H1 (cell line): ENCODE measurements around the gene ZSWIM6. TPM values are rescaled to one million over a fixed set of nuclear protein-coding genes. Genes with fewer than 3 reads are reported as not detected.

Experiments
- CTCF ChIA-PET: fragments of 300-600 bp; sonication (Branson Sonifier 250); formaldehyde crosslinking; loops from one replicate; lab custom pipeline; 2021; ENCODE audit not compliant: partially characterized antibody; lab: Charles Lee
- POLR2A ChIA-PET: fragments of 300-600 bp; sonication (Branson Sonifier 250); formaldehyde crosslinking; loops from one replicate; lab custom pipeline; 2021; ENCODE audit warnings: inconsistent platforms; ENCODE audit not compliant: partially characterized antibody; lab: Charles Lee
- DNase-seq, 2 experiments: peaks; one replicate each; pipeline versions ENCODE4 v3.0.0 to v3.0.0-alpha.2; 2010 to 2022; ENCODE audit warnings: low spot score in 2 of 2, low read depth in 1 of 2, mixed read lengths in 1 of 2
- FAIRE-seq: peaks from 2 replicates; lab custom pipeline; 2011; peaks lifted over from hg19 to GRCh38; lab: Jason Lieb, UNC
- H2AFZ ChIP-seq: 2 replicates; pipeline ENCODE4 v1.8.1; 2012; ENCODE audit warnings: low read length, inconsistent platforms
- H2AK5ac ChIP-seq: 2 replicates; pipeline ENCODE4 v1.6.1; 2013; ENCODE audit warnings: low read depth, low read length
- H2BK120ac ChIP-seq: replicated peaks from 2 replicates; pipeline ENCODE3; 2013; ENCODE audit warnings: low read depth, low read length, inconsistent platforms
- H2BK12ac ChIP-seq: 2 replicates; pipeline ENCODE4 v1.6.1; 2013; ENCODE audit warnings: low read depth, low read length
- H2BK15ac ChIP-seq: 2 replicates; pipeline ENCODE4 v1.6.1; 2013; ENCODE audit warnings: low read length
- H2BK20ac ChIP-seq: 2 replicates; pipeline ENCODE4 v1.6.1; 2013; ENCODE audit warnings: low read length
- H2BK5ac ChIP-seq: 2 replicates; pipeline ENCODE4 v1.6.1; 2013; ENCODE audit warnings: low read depth, low read length
- H3K14ac ChIP-seq: 2 replicates; pipeline ENCODE4 v1.6.1; 2013; ENCODE audit warnings: inconsistent platforms; ENCODE audit not compliant: insufficient read length
- H3K18ac ChIP-seq: 2 replicates; pipeline ENCODE4 v1.6.1; 2013; ENCODE audit warnings: low read length; ENCODE audit errors: extremely low read depth
- H3K23ac ChIP-seq: 2 replicates; pipeline ENCODE4 v1.6.1; 2013; ENCODE audit warnings: inconsistent platforms; ENCODE audit not compliant: insufficient read length
- H3K23me2 ChIP-seq: 2 replicates; pipeline ENCODE4 v1.6.1; 2013; ENCODE audit warnings: low read depth, low read length
- H3K27ac ChIP-seq: 2 replicates; pipeline ENCODE4 v1.6.1; 2011; ENCODE audit warnings: low read depth, low read length, inconsistent platforms
- H3K27me3 ChIP-seq, 4 experiments: replicated peaks in 1 of 4; 1 replicate in 1 of 4; 2 replicates in 3 of 4; pipeline versions ENCODE4 v1.6.1 to v1.8.1; 2011 to 2013; ENCODE audit warnings: low read length in 3 of 4, mild to moderate bottlenecking in 3 of 4, inconsistent platforms in 2 of 4, mixed read lengths in 2 of 4, moderate library complexity in 1 of 4; ENCODE audit not compliant: control insufficient read depth in 3 of 4, insufficient read depth in 3 of 4; ENCODE audit errors: extremely low read depth in 1 of 4
- H3K36me3 ChIP-seq, 4 experiments: 2 replicates each; pipeline versions ENCODE4 v1.6.1 to v1.8.1; 2011 to 2013; ENCODE audit warnings: mild to moderate bottlenecking in 4 of 4, low read length in 3 of 4, moderate library complexity in 2 of 4, control low read depth in 1 of 4, inconsistent platforms in 1 of 4; ENCODE audit not compliant: insufficient read depth in 4 of 4, control insufficient read depth in 2 of 4
- H3K4ac ChIP-seq: replicated peaks from 2 replicates; pipeline ENCODE3; 2013; ENCODE audit warnings: low read length, low read depth, mixed read lengths, inconsistent platforms; ENCODE audit not compliant: insufficient read length
- H3K4me1 ChIP-seq, 4 experiments: replicated peaks in 1 of 4; 1 replicate in 1 of 4; 2 replicates in 3 of 4; pipeline versions ENCODE4 v1.6.1 to v1.8.1; 2011 to 2013; ENCODE audit warnings: low read length in 3 of 4, inconsistent platforms in 2 of 4, mixed read lengths in 1 of 4; ENCODE audit not compliant: insufficient read depth in 4 of 4, control insufficient read depth in 3 of 4
- H3K4me2 ChIP-seq, 2 experiments: 2 replicates each; pipeline versions ENCODE4 v1.6.1 to v1.8.1; 2011 to 2013; ENCODE audit warnings: low read depth in 2 of 2, low read length in 2 of 2, control low read depth in 1 of 2, inconsistent platforms in 1 of 2, mild to moderate bottlenecking in 1 of 2; ENCODE audit not compliant: insufficient read depth in 1 of 2
- H3K4me3 ChIP-seq, 4 experiments: fragments of 200-600, 300-600 bp in 1 of 4; sonication (generic), shearing (Covaris generic), sonication (Bioruptor Twin) in 1 of 4; 2 replicates each; pipeline versions ENCODE4 v1.5.1 to v1.8.1; 2011 to 2016; ENCODE audit warnings: low read length in 4 of 4, low read depth in 3 of 4, control low read depth in 2 of 4, inconsistent platforms in 2 of 4, mild to moderate bottlenecking in 2 of 4, mixed read lengths in 1 of 4, moderate library complexity in 1 of 4; ENCODE audit not compliant: insufficient read depth in 2 of 4; ENCODE audit errors: extremely low read depth in 1 of 4
- H3K56ac ChIP-seq: replicated peaks from 2 replicates; pipeline ENCODE3; 2013; ENCODE audit warnings: low read depth, mild to moderate bottlenecking, mixed read lengths, low read length, inconsistent platforms; ENCODE audit not compliant: insufficient read length
- H3K79me1 ChIP-seq: 2 replicates; pipeline ENCODE4 v1.6.1; 2013; ENCODE audit warnings: low read depth, low read length, control low read depth
- H3K79me2 ChIP-seq, 2 experiments: 2 replicates each; pipeline versions ENCODE4 v1.6.1 to v1.8.1; 2012 to 2013; ENCODE audit warnings: low read length in 2 of 2, mild to moderate bottlenecking in 2 of 2, inconsistent platforms in 1 of 2; ENCODE audit not compliant: insufficient read depth in 2 of 2, control insufficient read depth in 1 of 2
- H3K9ac ChIP-seq, 4 experiments: replicated peaks in 1 of 4; 1 replicate in 1 of 4; 2 replicates in 3 of 4; pipeline versions ENCODE4 v1.6.1 to v1.8.1; 2011 to 2013; ENCODE audit warnings: low read depth in 3 of 4, low read length in 3 of 4, control low read depth in 2 of 4, mild to moderate bottlenecking in 2 of 4, moderate library complexity in 2 of 4, inconsistent platforms in 1 of 4; ENCODE audit errors: extremely low read depth in 1 of 4
- H3K9me3 ChIP-seq, 2 experiments: 2 replicates each; pipeline versions ENCODE4 v1.6.1 to v1.8.1; 2012 to 2013; ENCODE audit warnings: mild to moderate bottlenecking in 2 of 2, moderate library complexity in 2 of 2, control low read depth in 1 of 2, inconsistent platforms in 1 of 2, low read depth in 1 of 2, low read length in 1 of 2, mixed read lengths in 1 of 2; ENCODE audit not compliant: insufficient read depth in 2 of 2
- H4K20me1 ChIP-seq, 2 experiments: replicated peaks in 1 of 2; 2 replicates each; pipeline versions ENCODE3 to v1.8.1; 2011 to 2013; ENCODE audit warnings: inconsistent platforms in 2 of 2, low read length in 2 of 2, mild to moderate bottlenecking in 1 of 2; ENCODE audit not compliant: insufficient read depth in 2 of 2, control insufficient read depth in 1 of 2
- H4K5ac ChIP-seq: 2 replicates; pipeline ENCODE4 v1.6.1; 2013; ENCODE audit warnings: low read length, low read depth, mixed read lengths, inconsistent platforms; ENCODE audit not compliant: insufficient read length
- H4K8ac ChIP-seq: 2 replicates; pipeline ENCODE4 v1.8.0; 2013; ENCODE audit warnings: mild to moderate bottlenecking, moderate library complexity, low read length, inconsistent platforms; ENCODE audit not compliant: insufficient read depth; ENCODE audit errors: extremely low read depth
- H4K91ac ChIP-seq: replicated peaks from 2 replicates; pipeline ENCODE3; 2013; ENCODE audit warnings: low read length, mixed read lengths, inconsistent platforms; ENCODE audit not compliant: insufficient read length
- E2F6 ChIP-seq: IDR thresholded peaks from 2 replicates; pipeline ENCODE4 v1.6.1; 2012; ENCODE audit warnings: inconsistent platforms
- NANOG ChIP-seq: IDR thresholded peaks from 2 replicates; pipeline ENCODE4 v1.6.1; 2011; ENCODE audit warnings: low read length, low read depth, mild to moderate bottlenecking, inconsistent platforms; ENCODE audit not compliant: insufficient read depth, poor library complexity, severe bottlenecking
- SIRT6 ChIP-seq: IDR thresholded peaks from one replicate; pipeline ENCODE4 v1.7.1; 2012; ENCODE audit warnings: low read length, inconsistent platforms
- SP2 ChIP-seq: IDR thresholded peaks from 2 replicates; pipeline ENCODE4 v1.6.1; 2012; ENCODE audit warnings: mild to moderate bottlenecking, low read length, inconsistent platforms
- WGBS, 2 experiments: shearing (Covaris generic) in 1 of 2; methylation state at CpG; one replicate each; pipeline versions ENCODE4 v1.1.6 to v1.1.7; 2013 to 2015; ENCODE audit warnings: low lambda C conversion rate in 2 of 2, mixed read lengths in 2 of 2, inconsistent platforms in 1 of 2, low coverage in 1 of 2, missing lambda C conversion rate in 1 of 2; ENCODE audit not compliant: insufficient replicate concordance in 2 of 2, insufficient coverage in 1 of 2, insufficient read length in 1 of 2; ENCODE audit errors: extremely low coverage in 1 of 2, missing lambda C conversion rate in 1 of 2; 5-methylcytosine and 5-hydroxymethylcytosine counted together
- polyA plus RNA-seq, 7 experiments: library from polyadenylated mRNA; depleted of rRNA in 3 of 7; stranded (reverse) in 5 of 7; unstranded in 2 of 7; fragments of >200 nt in 5 of 7; fragments of 200-250 nt in 2 of 7; gene quantifications; 1 replicate in 5 of 7; 2 replicates in 1 of 7; 4 replicates in 1 of 7; pipeline versions ENCODE4 v1.2.1 to v1.2.3, GENCODE V29; 2011 to 2013; ENCODE audit warnings: missing spikeins in 2 of 7, mixed read lengths in 2 of 7
- total RNA-seq: library from RNA; stranded (reverse); fragmentation: NEBNext Ultra II Directional; extraction: Animal tissue kit (Norgen Biotek cat#: 25700); gene quantifications from 2 replicates; pipeline ENCODE4 v1.2.1, GENCODE V29; 2021

ZSWIM6 gene
- total and polyA plus RNA-seq, 2 of the 8 experiments (the other 6 are each of a cell fraction or from before 2014, with no cell fraction given): 7.9 to 12.4 TPM

- Histone ChIP-seq H3K27me3 (no peaks in the 10 kb centered on the region), H3K4me2 (no peak overlapping the region), H3K9ac (no peak overlapping the region), H3K79me2 (no peaks in the 10 kb centered on the region), H4K8ac (no peak overlapping the region), H3K9me3 (no peaks in the 10 kb centered on the region), H4K20me1 (no peaks in the 10 kb centered on the region), H2BK12ac (no peak overlapping the region), H3K36me3 (no peaks in the 10 kb centered on the region), H3K18ac (no peak overlapping the region), H2BK20ac (no peak overlapping the region), H3K23ac (no peak overlapping the region), H3K27ac (no peak overlapping the region), H3K14ac (no peak overlapping the region), H2AK5ac (no peak overlapping the region), H2AFZ (no peak overlapping the region), H3K4me1 (no peaks in the 10 kb centered on the region), H3K23me2 (no peaks in the 10 kb centered on the region), H3K4ac (no peak overlapping the region), H3K4me3 (no peak overlapping the region), H4K91ac (no peak overlapping the region), H2BK120ac (no peak overlapping the region), H4K5ac (no peak overlapping the region), H2BK15ac (no peak overlapping the region), H3K79me1 (no peaks in the 10 kb centered on the region), H3K56ac (no peak overlapping the region), H2BK5ac (no peak overlapping the region)
- 92% methylated on average over 5 of the region's 5 CpGs; no CpG with 5 or more reads in 1 of the 2 experiments for WGBS, 2 experiments
- DNase-seq: no peak
- TF ChIP-seq E2F6: no peak
- TF ChIP-seq SP2: no peak
- no peak for TF ChIP-seq NANOG
- TF ChIP-seq SIRT6: no peak
- CTCF ChIA-PET: no interaction called here
- no peak for FAIRE-seq
- POLR2A ChIA-PET: no interaction called here
Observed at GRCh38 chr5:61567337-61567736, 235.3 kb downstream of the ZSWIM6 start.
